ENCODE measurements around the gene KDSR.

Gene KDSR

GRCh38 chr18:63290821-63291200 lies 76.2 kb downstream of the KDSR start:
- TF ChIP-seq CTCF (IDR thresholded peaks at IDR 0.05; ENCODE audit: low read length, missing control alignments), result no peak
- no peak for DNase-seq (ENCODE audit: low read depth)
- no peak overlapping the region for H3K4me3 ChIP-seq (replicated peaks; ENCODE audit: low read depth, low read length)

GRCh38 chr18:63290166-63290820 lies 76.7 kb downstream of the KDSR start:
- DNase-seq (ENCODE audit: low read depth), result no peak
- H3K4me3 ChIP-seq (replicated peaks; ENCODE audit: low read depth, low read length), result no peak overlapping the region
- no peak for TF ChIP-seq CTCF (IDR thresholded peaks at IDR 0.05; ENCODE audit: low read length, missing control alignments)

GRCh38 chr18:63288311-63288710 lies 78.7 kb downstream of the KDSR start:
- no peak for TF ChIP-seq CTCF (IDR thresholded peaks at IDR 0.05; ENCODE audit: low read length, missing control alignments)
- H3K4me3 ChIP-seq (replicated peaks; ENCODE audit: low read depth, low read length), result no peak overlapping the region
- DNase-seq (ENCODE audit: low read depth), result no peak

GRCh38 chr18:63287691-63288220 lies 79.2 kb downstream of the KDSR start:
- DNase-seq (ENCODE audit: low read depth), result no peak
- no peak overlapping the region for H3K4me3 ChIP-seq (replicated peaks; ENCODE audit: low read depth, low read length)
- TF ChIP-seq CTCF (IDR thresholded peaks at IDR 0.05; ENCODE audit: low read length, missing control alignments), result no peak

- no peak for DNase-seq (ENCODE audit: low read depth)
- no peak overlapping the region for H3K4me3 ChIP-seq (replicated peaks; ENCODE audit: low read depth, low read length)
- TF ChIP-seq CTCF (IDR thresholded peaks at IDR 0.05; ENCODE audit: low read length, missing control alignments), result no peak
Observed at GRCh38 chr18:63286926-63287325, 80.1 kb downstream of the KDSR start.

- DNase-seq (ENCODE audit: low read depth), result no peak
- TF ChIP-seq CTCF (IDR thresholded peaks at IDR 0.05; ENCODE audit: low read length, missing control alignments), result no peak
Observed at GRCh38 chr18:63284827-63285733, 81.9 kb downstream of the KDSR start.

More at GRCh38 chr18:63284827-63285733, 81.9 kb downstream of the KDSR start:
- H3K4me3 ChIP-seq (replicated peaks; ENCODE audit: low read depth, low read length), result no peak overlapping the region
